OCI-LY1 (cell line): Measurements from ENCODE around the gene TBC1D14.

Source experiments
- EZH2 ChIP-seq: fragments of 200-600 bp; sonication (generic), shearing (Covaris generic); IDR thresholded peaks from 2 replicates; pipeline ENCODE4 v1.8.0; 2017; ENCODE audit warnings: borderline replicate concordance, mixed run types, mild to moderate bottlenecking, antibody characterized with exemption, low read length, moderate library complexity, mixed read lengths
- TF ChIP-seq, protein P1 (sequence below): fragments of 200-600 bp; sonication (generic), shearing (Covaris generic); IDR thresholded peaks from 2 replicates; pipeline ENCODE4 v1.5.1; 2017; ENCODE audit warnings: mild to moderate bottlenecking, antibody characterized with exemption, low read length, moderate library complexity, mixed read lengths

DNA sequence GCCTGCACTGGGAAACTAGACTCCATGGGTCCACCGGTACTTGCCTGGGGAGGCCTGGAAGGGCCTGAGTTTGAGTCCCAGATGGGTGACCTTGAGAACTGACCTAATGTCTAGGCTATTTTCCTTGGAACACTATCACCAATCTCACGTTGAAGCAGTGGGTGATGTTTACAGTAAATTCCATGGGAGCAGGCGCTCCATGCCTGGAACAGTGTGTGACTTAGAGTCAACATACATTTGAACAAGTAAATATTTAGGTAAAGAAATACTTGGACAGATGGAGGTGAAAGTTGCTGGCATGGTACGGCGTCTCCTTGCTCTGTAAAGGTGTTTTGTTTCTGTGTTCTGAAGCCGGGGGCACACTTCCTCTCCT lies 47.5 kb downstream of the TBC1D14 start:
- TF ChIP-seq, protein P1, sequence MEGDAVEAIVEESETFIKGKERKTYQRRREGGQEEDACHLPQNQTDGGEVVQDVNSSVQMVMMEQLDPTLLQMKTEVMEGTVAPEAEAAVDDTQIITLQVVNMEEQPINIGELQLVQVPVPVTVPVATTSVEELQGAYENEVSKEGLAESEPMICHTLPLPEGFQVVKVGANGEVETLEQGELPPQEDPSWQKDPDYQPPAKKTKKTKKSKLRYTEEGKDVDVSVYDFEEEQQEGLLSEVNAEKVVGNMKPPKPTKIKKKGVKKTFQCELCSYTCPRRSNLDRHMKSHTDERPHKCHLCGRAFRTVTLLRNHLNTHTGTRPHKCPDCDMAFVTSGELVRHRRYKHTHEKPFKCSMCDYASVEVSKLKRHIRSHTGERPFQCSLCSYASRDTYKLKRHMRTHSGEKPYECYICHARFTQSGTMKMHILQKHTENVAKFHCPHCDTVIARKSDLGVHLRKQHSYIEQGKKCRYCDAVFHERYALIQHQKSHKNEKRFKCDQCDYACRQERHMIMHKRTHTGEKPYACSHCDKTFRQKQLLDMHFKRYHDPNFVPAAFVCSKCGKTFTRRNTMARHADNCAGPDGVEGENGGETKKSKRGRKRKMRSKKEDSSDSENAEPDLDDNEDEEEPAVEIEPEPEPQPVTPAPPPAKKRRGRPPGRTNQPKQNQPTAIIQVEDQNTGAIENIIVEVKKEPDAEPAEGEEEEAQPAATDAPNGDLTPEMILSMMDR = no peak
- TF ChIP-seq EZH2 = no peak
